GM18507 (cell line): ENCODE results near the gene INO80B.
A peak's percentile ranks its signal among the peaks of the same experiment; 100 is the strongest.

ENCODE experiments used
- DNase-seq: peaks from one replicate; pipeline ENCODE4 v3.0.0; 2011; ENCODE audit warnings: low read depth; ENCODE audit not compliant: insufficient read length; ENCODE audit errors: extremely low spot score
- FAIRE-seq: peaks from 2 replicates; lab custom pipeline; 2011; peaks lifted over from hg19 to GRCh38; lab: Jason Lieb, UNC

Gene INO80B

GRCh38 chr2:74497777-74498499, 43.1 kb downstream of the INO80B start:
- no peak for DNase-seq

GRCh38 chr2:74498500-74499266, 43.8 kb downstream of the INO80B start:
- DNase-seq, result no peak
- FAIRE-seq, result no peak

More at GRCh38 chr2:74497777-74498499, 43.1 kb downstream of the INO80B start:
- no peak for FAIRE-seq

- FAIRE-seq (no peak), DNase-seq (no peak)
Measured at GRCh38 chr2:74499267-74499939, 44.5 kb downstream of the INO80B start, which contains the start of gene LBX2. TSS of gene LBX2 (minus strand) at chr2:74499603. CDS start at chr2:74499537, 66 bp downstream.

- FAIRE-seq (no peak), DNase-seq (no peak)
Measured at GRCh38 chr2:74499940-74500577, 45.2 kb downstream of the INO80B start.

GRCh38 chr2:74500578-74500946, 45.7 kb downstream of the INO80B start:
- FAIRE-seq (no peak), DNase-seq (no peak)

- DNase-seq, result no peak
- no peak for FAIRE-seq
Measured at GRCh38 chr2:74501335-74502071, 46.6 kb downstream of the INO80B start.

- no peak for DNase-seq
- FAIRE-seq, result no peak
Measured at GRCh38 chr2:74502147-74502719, 47.3 kb downstream of the INO80B start.

- peak; percentile 58 for DNase-seq
- peak; percentile 66 for FAIRE-seq
Measured at GRCh38 chr2:74502720-74503505, 48.0 kb downstream of the INO80B start.

GRCh38 chr2:74503506-74504475, 48.9 kb downstream of the INO80B start:
- no peak for FAIRE-seq

GRCh38 chr2:74504591-74504990, 49.7 kb downstream of the INO80B start:
- DNase-seq (no peak), FAIRE-seq (no peak)

More at GRCh38 chr2:74503506-74504475, 48.9 kb downstream of the INO80B start:
- no peak for DNase-seq

- FAIRE-seq (no peak), DNase-seq (no peak)
Measured at GRCh38 chr2:74505448-74506246, 50.8 kb downstream of the INO80B start.

- DNase-seq (peak; percentile 90), FAIRE-seq (peak; percentile 93)
Measured at GRCh38 chr2:74507145-74507925, 52.4 kb downstream of the INO80B start, which contains the start of gene PCGF1. TSS of gene PCGF1 (minus strand) at chr2:74507695. CDS start at chr2:74507668, 27 bp downstream.
